Smooth muscle cell (in vitro differentiated cells): ENCODE measurements around the gene TMED10. TPM values are rescaled to one million over a fixed set of nuclear protein-coding genes. Genes with fewer than 3 reads are reported as not detected.

Source experiments
- DNase-seq: peaks from one replicate; lab custom pipeline; 2025; ENCODE audit not compliant: unreplicated experiment; lab: John Stamatoyannopoulos, UW
- H2AFZ ChIP-seq: fragments of 200-600 bp; sonication (generic); 2 replicates; pipeline ENCODE4 v1.6.0; 2016; ENCODE audit warnings: antibody characterized with exemption, low read depth, mild to moderate bottlenecking
- H3F3A ChIP-seq: fragments of 200-600 bp; sonication (generic); 2 replicates; pipeline ENCODE4 v1.6.0; 2017; ENCODE audit warnings: antibody characterized with exemption, low read depth
- H3K27ac ChIP-seq: fragments of 200-600 bp; sonication (generic); 2 replicates; pipeline ENCODE4 v1.5.1; 2016; ENCODE audit warnings: low read depth, mild to moderate bottlenecking
- H3K27me3 ChIP-seq: fragments of 200-600 bp; sonication (generic); 2 replicates; pipeline ENCODE4 v1.6.1; 2016; ENCODE audit warnings: low read depth, mild to moderate bottlenecking
- H3K36me3 ChIP-seq: fragments of 200-600 bp; sonication (generic); 2 replicates; pipeline ENCODE4 v1.5.1; 2016; ENCODE audit warnings: low read depth
- H3K4me1 ChIP-seq: fragments of 200-600 bp; sonication (generic); 2 replicates; pipeline ENCODE4 v1.5.1; 2016; ENCODE audit warnings: low read depth
- H3K4me2 ChIP-seq: fragments of 200-600 bp; sonication (generic); 2 replicates; pipeline ENCODE4 v1.6.0; 2016; ENCODE audit warnings: mild to moderate bottlenecking
- H3K4me3 ChIP-seq: fragments of 200-600 bp; sonication (generic); 2 replicates; pipeline ENCODE4 v1.5.1; 2016; ENCODE audit warnings: mild to moderate bottlenecking
- H3K79me2 ChIP-seq: fragments of 200-600 bp; sonication (generic); 2 replicates; pipeline ENCODE4 v1.6.0; 2016; ENCODE audit warnings: low read depth, mild to moderate bottlenecking
- H3K9ac ChIP-seq: fragments of 200-600 bp; sonication (generic); 2 replicates; pipeline ENCODE4 v1.6.0; 2016; ENCODE audit warnings: low read depth
- H3K9me3 ChIP-seq: fragments of 200-600 bp; sonication (generic); replicated peaks from 2 replicates; pipeline ENCODE4 v1.5.1; 2016; ENCODE audit warnings: low read depth
- H4K20me1 ChIP-seq: fragments of 200-600 bp; sonication (generic); 2 replicates; pipeline ENCODE4 v1.6.0; 2016; ENCODE audit warnings: low read depth
- WGBS: methylation state at CpG from one replicate; pipeline ENCODE4 v1.1.7; 2016; ENCODE audit warnings: low lambda C conversion rate; 5-methylcytosine and 5-hydroxymethylcytosine counted together
- polyA plus RNA-seq: library from polyadenylated mRNA; unstranded; fragments of >200 nt; fragmentation: Nextera tagmentation; extraction: Ambion mirVana; gene quantifications from 2 replicates; pipeline ENCODE4 v1.2.1, GENCODE V29; 2016
- total RNA-seq: library from RNA; depleted of rRNA; stranded (reverse); fragments of >200 nt; gene quantifications from 2 replicates; pipeline ENCODE4 v1.2.3, GENCODE V29; 2014
- TF ChIP-seq, protein P1 (sequence below): fragments of 200-600 bp; sonication (generic); IDR thresholded peaks from 2 replicates; pipeline ENCODE4 v1.5.1; 2017; ENCODE audit warnings: borderline replicate concordance, mild to moderate bottlenecking, antibody characterized with exemption; ENCODE audit not compliant: insufficient read depth, poor library complexity, severe bottlenecking

The TMED10 gene
- total and polyA plus RNA-seq, 2 experiments from 2014 or later: 473 to 566 TPM

DNA sequence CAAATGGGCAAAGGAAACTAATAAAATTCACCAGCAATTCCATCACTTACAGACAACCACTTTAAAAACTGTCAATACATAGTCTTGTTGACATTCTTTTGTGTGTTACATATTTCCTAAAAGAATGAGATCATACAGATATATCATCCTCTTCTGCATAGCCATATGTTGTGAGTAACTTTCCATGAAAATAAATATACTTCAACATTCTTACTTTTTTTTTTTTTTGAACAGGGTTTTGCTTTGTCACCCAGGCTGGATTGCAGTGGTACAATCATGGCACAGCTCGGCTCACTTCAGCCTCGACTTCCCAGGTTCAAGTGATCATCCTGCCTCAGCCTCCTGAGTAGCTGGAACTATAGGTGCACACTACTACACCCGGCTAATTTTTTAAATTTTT lies 86.1 kb downstream of the TMED10 start:
- Histone ChIP-seq H3K27me3 (no peaks in the 10 kb centered on the region), H3K9ac (no peak overlapping the region), H3F3A (no peaks in the 10 kb centered on the region), H3K36me3 (peaks cover 6% of the 10 kb centered on the region), H3K27ac (no peak overlapping the region), H3K79me2 (no peaks in the 10 kb centered on the region), H3K4me2 (no peak overlapping the region), H3K4me3 (no peak overlapping the region), H3K4me1 (no peaks in the 10 kb centered on the region), H3K9me3 (no peaks in the 10 kb centered on the region), H2AFZ (no peak overlapping the region), H4K20me1 (no peaks in the 10 kb centered on the region)
- 96% methylated on average over 3 of the region's 3 CpGs for WGBS
- no peak for DNase-seq
- TF ChIP-seq, protein P1, sequence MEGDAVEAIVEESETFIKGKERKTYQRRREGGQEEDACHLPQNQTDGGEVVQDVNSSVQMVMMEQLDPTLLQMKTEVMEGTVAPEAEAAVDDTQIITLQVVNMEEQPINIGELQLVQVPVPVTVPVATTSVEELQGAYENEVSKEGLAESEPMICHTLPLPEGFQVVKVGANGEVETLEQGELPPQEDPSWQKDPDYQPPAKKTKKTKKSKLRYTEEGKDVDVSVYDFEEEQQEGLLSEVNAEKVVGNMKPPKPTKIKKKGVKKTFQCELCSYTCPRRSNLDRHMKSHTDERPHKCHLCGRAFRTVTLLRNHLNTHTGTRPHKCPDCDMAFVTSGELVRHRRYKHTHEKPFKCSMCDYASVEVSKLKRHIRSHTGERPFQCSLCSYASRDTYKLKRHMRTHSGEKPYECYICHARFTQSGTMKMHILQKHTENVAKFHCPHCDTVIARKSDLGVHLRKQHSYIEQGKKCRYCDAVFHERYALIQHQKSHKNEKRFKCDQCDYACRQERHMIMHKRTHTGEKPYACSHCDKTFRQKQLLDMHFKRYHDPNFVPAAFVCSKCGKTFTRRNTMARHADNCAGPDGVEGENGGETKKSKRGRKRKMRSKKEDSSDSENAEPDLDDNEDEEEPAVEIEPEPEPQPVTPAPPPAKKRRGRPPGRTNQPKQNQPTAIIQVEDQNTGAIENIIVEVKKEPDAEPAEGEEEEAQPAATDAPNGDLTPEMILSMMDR: no peak

DNA sequence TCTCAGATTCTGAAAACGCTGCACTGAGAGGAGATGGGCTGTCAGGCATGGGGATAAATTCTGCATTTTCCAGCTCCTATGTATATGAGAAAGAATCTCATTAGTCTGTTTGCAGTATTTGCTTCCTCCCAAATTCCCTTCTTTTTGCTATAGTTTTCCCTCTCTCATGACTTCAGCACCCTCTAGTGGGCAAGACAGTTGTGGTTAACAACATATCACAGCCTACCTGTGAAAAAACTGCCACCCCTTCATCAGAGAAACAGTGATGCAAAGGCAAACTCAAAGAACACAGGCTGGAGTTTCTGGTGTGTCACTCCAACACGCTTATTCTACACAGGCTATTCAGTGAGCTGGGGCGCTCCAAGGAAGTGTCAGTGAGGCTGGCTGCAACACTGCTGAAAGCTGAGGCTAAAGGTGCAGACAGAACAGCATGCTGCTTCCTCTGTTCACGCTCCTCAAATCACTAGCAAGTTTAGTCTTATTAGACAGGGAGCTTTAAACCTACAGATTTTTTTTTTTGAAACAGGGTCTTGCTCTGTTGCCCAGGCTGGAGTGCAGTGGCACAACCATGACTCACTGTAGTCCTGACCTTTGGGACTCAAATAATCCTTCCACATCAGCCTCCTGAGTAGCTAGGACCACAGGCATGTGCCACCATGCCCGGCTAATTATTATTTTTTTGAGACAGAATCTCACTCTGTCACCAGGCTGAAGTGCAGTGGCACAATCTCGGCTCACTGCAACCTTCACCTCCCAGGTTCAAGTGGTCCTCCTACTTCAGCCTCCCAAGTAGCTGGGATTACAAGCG lies 87.6 kb downstream of the TMED10 start:
- H3F3A ChIP-seq: no peaks in the 10 kb centered on the region
- H3K9me3 ChIP-seq: no peaks in the 10 kb centered on the region
- H3K36me3 ChIP-seq: peaks cover 6% of the 10 kb centered on the region
- no peaks in the 10 kb centered on the region for H3K27me3 ChIP-seq
- H3K4me2 ChIP-seq: no peak overlapping the region
- TF ChIP-seq, protein P1: peak; percentile 78
- no peak overlapping the region for H3K9ac ChIP-seq
- no peaks in the 10 kb centered on the region for H4K20me1 ChIP-seq
- H2AFZ ChIP-seq: no peak overlapping the region
- H3K27ac ChIP-seq: no peak overlapping the region
- H3K4me3 ChIP-seq: no peak overlapping the region
- WGBS: 64% methylated on average over 7 of the region's 7 CpGs
- no peaks in the 10 kb centered on the region for H3K4me1 ChIP-seq
- no peak for DNase-seq
- H3K79me2 ChIP-seq: no peaks in the 10 kb centered on the region

DNA sequence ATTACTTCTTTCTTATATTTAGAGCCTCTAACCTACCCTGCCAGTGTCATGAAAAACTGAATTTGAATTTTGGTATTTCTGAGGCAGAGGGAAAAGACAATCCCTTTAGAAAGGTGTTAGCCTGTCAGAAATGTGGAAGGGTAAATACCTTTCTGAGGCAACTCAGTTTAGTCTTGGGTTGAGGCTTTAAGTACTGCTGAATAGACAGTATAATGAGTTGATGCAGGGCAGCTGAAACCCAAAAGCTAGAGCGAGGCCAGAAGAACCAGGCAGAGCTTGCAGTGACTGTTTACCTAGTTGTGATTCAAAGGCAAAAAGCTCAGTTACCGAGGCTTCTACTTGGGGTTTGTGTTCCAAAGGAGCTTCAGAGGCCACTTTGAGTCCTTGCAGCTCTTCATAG lies 88.3 kb downstream of the TMED10 start:
- no peak for DNase-seq
- Histone ChIP-seq H3K36me3 (peaks cover 6% of the 10 kb centered on the region), H3K27ac (no peak overlapping the region), H3K4me3 (no peak overlapping the region), H3K4me1 (no peaks in the 10 kb centered on the region), H3K9me3 (no peaks in the 10 kb centered on the region), H2AFZ (no peak overlapping the region), H3K9ac (no peak overlapping the region), H3F3A (no peaks in the 10 kb centered on the region), H4K20me1 (no peaks in the 10 kb centered on the region), H3K4me2 (no peak overlapping the region), H3K27me3 (no peaks in the 10 kb centered on the region), H3K79me2 (no peaks in the 10 kb centered on the region)
- TF ChIP-seq, protein P1: no peak
- WGBS: 83% methylated on average over 2 of the region's 2 CpGs

DNA sequence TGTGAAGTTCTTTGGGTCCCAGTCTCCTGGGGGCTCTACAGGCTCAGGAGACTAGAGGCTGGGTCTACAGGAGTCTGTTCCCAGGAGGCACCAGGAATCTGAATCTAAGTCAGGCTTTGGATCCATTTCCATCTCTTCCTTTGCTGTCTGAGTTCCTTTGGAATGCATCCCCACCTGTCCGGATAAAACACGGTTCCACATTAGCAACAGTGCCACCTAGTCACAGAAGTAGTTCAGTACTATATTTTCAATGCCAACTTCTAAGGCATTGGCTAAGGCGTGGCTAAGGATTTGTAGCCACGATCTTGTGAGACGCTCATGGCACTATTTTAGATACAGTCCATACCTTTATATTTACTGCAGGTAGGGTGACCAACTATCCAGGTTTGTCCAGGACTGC lies 91.9 kb downstream of the TMED10 start:
- Histone ChIP-seq H3K27me3 (no peaks in the 10 kb centered on the region), H3K4me3 (no peak overlapping the region), H3K4me1 (no peaks in the 10 kb centered on the region), H3K9ac (no peak overlapping the region), H4K20me1 (no peaks in the 10 kb centered on the region), H3K4me2 (no peak overlapping the region), H3F3A (no peaks in the 10 kb centered on the region), H3K9me3 (no peaks in the 10 kb centered on the region), H2AFZ (no peak overlapping the region), H3K36me3 (peaks cover 6% of the 10 kb centered on the region), H3K79me2 (no peaks in the 10 kb centered on the region), H3K27ac (no peak overlapping the region)
- DNase-seq: no peak
- TF ChIP-seq, protein P1: no peak
- 81% methylated on average over 5 of the region's 5 CpGs for WGBS
